ENCODE measurements around the gene PHYKPL.

The PHYKPL gene

DNA sequence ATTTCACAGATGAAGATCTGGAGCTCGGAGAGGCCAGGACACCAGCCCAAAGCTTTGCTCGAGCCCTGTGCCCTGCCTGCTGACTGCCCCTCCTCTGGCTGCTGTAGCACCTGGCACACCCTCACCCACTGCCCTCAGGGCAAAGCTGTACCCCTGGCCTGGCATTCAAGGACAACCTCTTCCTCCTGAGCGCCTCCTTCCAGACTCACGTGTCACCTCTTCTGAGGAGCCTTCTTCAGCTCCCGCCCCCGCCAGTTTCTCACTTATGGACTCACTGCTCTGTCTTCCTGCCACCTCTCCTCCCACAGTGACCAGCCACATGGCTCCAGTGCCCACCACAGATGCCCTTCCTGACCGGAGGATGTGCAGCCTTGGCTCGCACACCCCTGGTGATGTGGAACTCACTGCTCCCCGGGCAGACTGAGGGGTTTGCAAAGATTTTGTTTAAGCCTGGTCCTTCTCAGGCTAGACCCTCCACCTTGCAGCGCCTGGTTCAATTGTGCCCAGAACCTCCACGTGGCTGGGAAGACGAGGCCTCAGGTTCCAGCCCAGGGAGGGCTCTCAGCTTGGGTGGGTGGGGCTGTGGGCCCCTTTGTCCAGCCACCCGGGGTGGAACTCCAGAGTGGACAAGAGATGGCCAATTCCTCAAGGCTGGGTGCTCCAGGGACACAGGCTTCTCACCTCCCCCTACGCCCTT is 46.6 kb upstream of the PHYKPL start:
- peaks cover 0 to 15% (median 7%) of the 10 kb centered on the region in 3 donors for H3K9me3 ChIP-seq
- TF ChIP-seq, protein P1, sequence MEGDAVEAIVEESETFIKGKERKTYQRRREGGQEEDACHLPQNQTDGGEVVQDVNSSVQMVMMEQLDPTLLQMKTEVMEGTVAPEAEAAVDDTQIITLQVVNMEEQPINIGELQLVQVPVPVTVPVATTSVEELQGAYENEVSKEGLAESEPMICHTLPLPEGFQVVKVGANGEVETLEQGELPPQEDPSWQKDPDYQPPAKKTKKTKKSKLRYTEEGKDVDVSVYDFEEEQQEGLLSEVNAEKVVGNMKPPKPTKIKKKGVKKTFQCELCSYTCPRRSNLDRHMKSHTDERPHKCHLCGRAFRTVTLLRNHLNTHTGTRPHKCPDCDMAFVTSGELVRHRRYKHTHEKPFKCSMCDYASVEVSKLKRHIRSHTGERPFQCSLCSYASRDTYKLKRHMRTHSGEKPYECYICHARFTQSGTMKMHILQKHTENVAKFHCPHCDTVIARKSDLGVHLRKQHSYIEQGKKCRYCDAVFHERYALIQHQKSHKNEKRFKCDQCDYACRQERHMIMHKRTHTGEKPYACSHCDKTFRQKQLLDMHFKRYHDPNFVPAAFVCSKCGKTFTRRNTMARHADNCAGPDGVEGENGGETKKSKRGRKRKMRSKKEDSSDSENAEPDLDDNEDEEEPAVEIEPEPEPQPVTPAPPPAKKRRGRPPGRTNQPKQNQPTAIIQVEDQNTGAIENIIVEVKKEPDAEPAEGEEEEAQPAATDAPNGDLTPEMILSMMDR (IDR thresholded peaks at IDR 0.05): no peak

DNA sequence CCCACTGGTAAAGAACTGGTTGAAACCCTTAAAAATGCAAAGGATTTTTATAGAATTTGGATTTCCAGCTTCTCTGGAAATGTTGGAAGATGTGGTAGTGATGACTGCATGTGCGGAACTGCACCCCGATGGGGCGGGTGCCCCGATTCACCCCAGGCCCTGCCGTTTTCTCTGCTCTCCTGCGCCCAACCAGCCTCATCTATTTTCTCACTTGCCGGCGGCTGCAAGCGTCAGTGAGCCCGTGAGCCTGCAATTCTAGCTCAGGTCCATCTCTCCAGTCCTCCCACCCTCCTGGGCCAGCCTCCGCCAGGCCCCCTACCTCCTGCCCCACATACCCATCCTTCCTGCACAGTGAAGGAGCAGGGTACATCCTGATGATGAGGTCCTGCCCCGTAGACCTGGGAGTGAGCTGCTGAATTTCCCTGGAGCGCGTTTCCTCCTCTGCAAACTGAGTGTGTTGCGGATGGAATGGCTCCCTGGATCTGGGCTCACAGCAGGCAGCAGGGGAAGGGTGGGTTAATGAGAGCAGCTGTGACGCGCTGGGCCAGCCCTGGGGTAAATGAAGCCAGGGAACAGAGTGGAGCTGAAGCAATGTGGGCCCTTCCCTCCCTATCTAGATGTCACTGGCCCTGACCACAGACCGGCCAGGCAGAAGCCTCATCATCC is 45.9 kb upstream of the PHYKPL start:
- Histone ChIP-seq H3K4me1 (peaks cover 0 to 7% (median 3%) of the 10 kb centered on the region in 4 donors), H3K27me3 (peaks cover 0 to 54% of the 10 kb centered on the region in 2 donors), H3K9me3 (peaks cover 0 to 10% (median 0%) of the 10 kb centered on the region in 3 donors), H3K27ac (no peak overlapping the region), H3K4me3 (no peak overlapping the region), H3K36me3 (no peaks in the 10 kb centered on the region)
- TF ChIP-seq, protein P1 (IDR thresholded peaks at IDR 0.05): no peak
- DNase-seq: no peak
- intact Hi-C loops (cut with DNase I; ENCODE audit: low total_unique reads): loop anchor here (10.0 kb wide), 1 partner anchor 306 kb away; no protein-coding TSS in a partner anchor

More for the DNA sequence above, 46.6 kb upstream of the PHYKPL start:
- peaks cover 0 to 7% (median 3%) of the 10 kb centered on the region in 4 donors for H3K4me1 ChIP-seq
- no peak overlapping the region for H3K4me3 ChIP-seq
- peaks cover 0 to 47% of the 10 kb centered on the region in 2 donors for H3K27me3 ChIP-seq
- no peaks in the 10 kb centered on the region for H3K36me3 ChIP-seq
- intact Hi-C loops (cut with DNase I; ENCODE audit: low total_unique reads): loop anchor here (10.0 kb wide), 1 partner anchor 306 kb away; no protein-coding TSS in a partner anchor
- H3K27ac ChIP-seq: no peak overlapping the region
- DNase-seq: no peak

DNA sequence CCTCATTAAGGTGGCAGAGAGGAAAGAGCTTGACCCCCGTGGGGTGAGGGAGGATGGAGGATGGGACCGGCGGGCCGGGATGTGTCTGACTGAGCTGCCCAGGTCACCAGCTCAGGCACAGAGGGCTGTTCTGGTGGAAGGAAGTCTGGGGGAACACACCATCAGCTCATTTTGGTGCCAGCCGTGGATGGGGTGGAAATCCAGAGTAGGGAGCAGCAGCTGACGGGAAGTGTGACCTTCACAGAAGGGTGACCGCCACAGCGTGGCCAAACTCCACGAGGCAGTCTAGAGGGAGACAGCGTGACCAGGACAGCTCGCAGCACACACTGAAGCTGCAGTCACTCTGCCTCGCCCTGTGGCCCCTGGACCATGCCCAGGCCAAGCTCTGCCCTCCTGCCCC is 45.3 kb upstream of the PHYKPL start:
- no peak for DNase-seq
- intact Hi-C loops (cut with DNase I; ENCODE audit: low total_unique reads): loop anchor here (10.0 kb wide), 1 partner anchor 307 kb away; no protein-coding TSS in a partner anchor
- no peak overlapping the region for H3K4me3 ChIP-seq
- no peak overlapping the region for H3K27ac ChIP-seq
- TF ChIP-seq, protein P1 (IDR thresholded peaks at IDR 0.05): no peak
- peaks cover 0 to 7% (median 3%) of the 10 kb centered on the region in 4 donors for H3K4me1 ChIP-seq
- peaks cover 0 to 10% (median 0%) of the 10 kb centered on the region in 3 donors for H3K9me3 ChIP-seq
- H3K36me3 ChIP-seq: no peaks in the 10 kb centered on the region
- peaks cover 0 to 56% of the 10 kb centered on the region in 2 donors for H3K27me3 ChIP-seq

DNA sequence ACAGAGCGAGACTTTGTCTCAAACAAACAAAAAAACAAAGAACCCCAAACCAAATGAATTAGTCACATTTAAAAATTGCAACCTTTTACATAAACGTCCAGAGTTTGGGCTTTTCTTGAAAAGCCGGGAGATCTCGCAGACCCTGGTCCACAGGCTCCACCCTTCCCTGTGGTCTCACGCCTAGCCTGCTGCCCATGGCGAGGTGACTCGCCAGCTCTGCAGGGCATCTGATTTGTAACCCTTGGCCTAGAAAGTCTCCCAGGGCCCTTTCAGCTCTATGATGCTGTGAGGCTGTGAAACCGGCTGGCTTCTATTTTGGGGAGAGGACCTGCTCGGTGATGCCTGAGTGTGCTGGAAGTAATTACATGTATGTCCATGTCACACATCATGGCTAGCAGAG is 44.7 kb upstream of the PHYKPL start:
- peaks cover 0 to 7% (median 3%) of the 10 kb centered on the region in 4 donors for H3K4me1 ChIP-seq
- intact Hi-C loops (cut with DNase I; ENCODE audit: low total_unique reads): loop anchor here (10.0 kb wide), 1 partner anchor 307 kb away; no protein-coding TSS in a partner anchor

DNA sequence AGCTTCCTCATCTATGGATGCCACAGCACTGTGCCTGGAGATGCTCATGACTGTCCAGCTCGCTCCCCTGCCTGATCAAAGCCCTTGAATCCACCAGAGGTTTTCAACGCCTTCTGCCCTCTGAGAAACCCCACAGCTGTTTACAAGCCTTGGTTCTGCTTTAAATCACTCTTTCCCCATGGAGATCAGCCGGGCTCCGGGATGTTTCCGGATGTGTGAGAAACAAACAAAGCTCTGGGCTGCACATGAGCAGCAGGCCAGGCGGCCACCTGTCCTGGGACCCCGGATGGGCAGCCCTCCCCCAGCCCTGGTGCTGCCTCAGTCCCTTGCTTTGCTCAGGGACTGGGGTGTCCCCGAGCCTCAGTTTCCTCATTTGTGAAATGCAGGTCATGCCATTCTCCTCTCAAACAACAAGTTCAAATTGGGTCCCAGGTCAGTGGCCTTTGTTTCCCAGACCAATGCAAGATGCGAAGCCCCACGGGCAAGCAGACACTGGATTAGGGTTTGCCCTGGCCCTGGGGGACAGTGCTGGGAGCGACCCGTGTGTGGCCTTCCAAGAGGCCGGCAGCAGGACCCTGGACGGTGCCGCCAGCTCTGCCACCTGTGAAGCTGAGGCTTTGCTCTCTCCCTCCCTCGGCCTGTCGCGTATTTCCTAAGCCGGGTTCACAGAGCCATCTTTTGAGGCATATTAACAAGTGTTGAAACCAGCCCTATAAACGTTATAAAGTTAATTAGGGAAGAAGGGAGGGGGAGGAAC is 42.4 kb upstream of the PHYKPL start:
- peaks cover 0 to 4% (median 1%) of the 10 kb centered on the region in 4 donors for H3K4me1 ChIP-seq
- no peaks in the 10 kb centered on the region for H3K36me3 ChIP-seq
- H3K27me3 ChIP-seq: peaks cover 0 to 66% of the 10 kb centered on the region in 2 donors
- no peak overlapping the region for H3K27ac ChIP-seq
- TF ChIP-seq, protein P1 (IDR thresholded peaks at IDR 0.05): no peak
- DNase-seq: no peak
- no peak overlapping the region for H3K4me3 ChIP-seq
- intact Hi-C loops (cut with DNase I; ENCODE audit: low total_unique reads): loop anchor here (10.0 kb wide), 1 partner anchor 310 kb away; no protein-coding TSS in a partner anchor
- H3K9me3 ChIP-seq: peaks cover 0 to 10% (median 0%) of the 10 kb centered on the region in 3 donors

More for the DNA sequence above, 44.7 kb upstream of the PHYKPL start:
- H3K9me3 ChIP-seq: peaks cover 0 to 10% (median 0%) of the 10 kb centered on the region in 3 donors
- H3K27me3 ChIP-seq: peaks cover 0 to 57% of the 10 kb centered on the region in 2 donors
- no peak for DNase-seq
- no peak overlapping the region for H3K27ac ChIP-seq
- TF ChIP-seq, protein P1 (IDR thresholded peaks at IDR 0.05): no peak
- no peak overlapping the region for H3K4me3 ChIP-seq
- no peaks in the 10 kb centered on the region for H3K36me3 ChIP-seq

Data from tibial artery (tissue), 4 donors.